ENCODE data around the gene MLLT3.

MLLT3 gene

DNA sequence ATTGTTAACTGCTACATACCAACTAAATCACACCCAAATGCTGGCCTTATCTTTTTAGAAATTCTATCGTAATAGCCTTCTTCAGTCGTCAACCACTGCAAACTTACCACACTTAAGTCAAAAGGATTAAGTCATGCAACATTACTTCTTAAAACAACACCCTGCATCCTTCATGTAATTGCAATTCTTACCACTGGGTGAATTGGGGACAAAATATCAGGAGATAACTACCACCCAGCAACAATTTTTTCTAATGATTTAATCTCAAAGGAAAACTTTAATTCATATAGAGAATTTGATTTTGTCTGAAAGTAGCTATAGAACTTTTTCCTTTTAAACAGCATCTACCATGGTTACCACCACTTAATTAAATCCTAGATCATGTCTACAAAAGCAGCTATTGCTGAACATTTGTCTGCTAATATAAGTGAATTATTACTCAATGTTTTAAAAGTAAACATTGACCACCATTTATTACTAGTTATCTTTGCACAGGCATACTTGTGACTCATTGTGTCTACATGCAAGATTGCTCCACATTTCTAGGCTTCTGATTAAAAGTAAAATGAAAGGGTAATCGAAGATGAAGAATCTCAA is 10.5 kb downstream of the MLLT3 start:
- H3K27ac ChIP-seq, result no peak overlapping the region
- H3K9me3 ChIP-seq (ENCODE audit: severe bottlenecking), result no peaks in the 10 kb centered on the region
- TF ChIP-seq, protein P1, sequence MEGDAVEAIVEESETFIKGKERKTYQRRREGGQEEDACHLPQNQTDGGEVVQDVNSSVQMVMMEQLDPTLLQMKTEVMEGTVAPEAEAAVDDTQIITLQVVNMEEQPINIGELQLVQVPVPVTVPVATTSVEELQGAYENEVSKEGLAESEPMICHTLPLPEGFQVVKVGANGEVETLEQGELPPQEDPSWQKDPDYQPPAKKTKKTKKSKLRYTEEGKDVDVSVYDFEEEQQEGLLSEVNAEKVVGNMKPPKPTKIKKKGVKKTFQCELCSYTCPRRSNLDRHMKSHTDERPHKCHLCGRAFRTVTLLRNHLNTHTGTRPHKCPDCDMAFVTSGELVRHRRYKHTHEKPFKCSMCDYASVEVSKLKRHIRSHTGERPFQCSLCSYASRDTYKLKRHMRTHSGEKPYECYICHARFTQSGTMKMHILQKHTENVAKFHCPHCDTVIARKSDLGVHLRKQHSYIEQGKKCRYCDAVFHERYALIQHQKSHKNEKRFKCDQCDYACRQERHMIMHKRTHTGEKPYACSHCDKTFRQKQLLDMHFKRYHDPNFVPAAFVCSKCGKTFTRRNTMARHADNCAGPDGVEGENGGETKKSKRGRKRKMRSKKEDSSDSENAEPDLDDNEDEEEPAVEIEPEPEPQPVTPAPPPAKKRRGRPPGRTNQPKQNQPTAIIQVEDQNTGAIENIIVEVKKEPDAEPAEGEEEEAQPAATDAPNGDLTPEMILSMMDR (IDR thresholded peaks at IDR 0.05; ENCODE audit: low read depth, low read length), result no peak
- DNase-seq, result no peak
- H3K27me3 ChIP-seq (ENCODE audit: insufficient read depth, low read depth, severe bottlenecking), result peaks cover 2% of the 10 kb centered on the region
- no peaks in the 10 kb centered on the region for H3K36me3 ChIP-seq
- H3K4me3 ChIP-seq (ENCODE audit: low read depth, low read length), result no peak overlapping the region

GRCh38 chr9:20610591-20610990 is 11.7 kb downstream of the MLLT3 start:
- H3K4me3 ChIP-seq (ENCODE audit: low read depth, low read length), result no peak overlapping the region
- no peak overlapping the region for H3K27ac ChIP-seq
- no peaks in the 10 kb centered on the region for H3K9me3 ChIP-seq (ENCODE audit: severe bottlenecking)
- no peak for DNase-seq
- TF ChIP-seq, protein P1 (IDR thresholded peaks at IDR 0.05; ENCODE audit: low read depth, low read length), result no peak
- H3K27me3 ChIP-seq (ENCODE audit: insufficient read depth, low read depth, severe bottlenecking), result no peaks in the 10 kb centered on the region
- H3K36me3 ChIP-seq, result no peaks in the 10 kb centered on the region

DNA sequence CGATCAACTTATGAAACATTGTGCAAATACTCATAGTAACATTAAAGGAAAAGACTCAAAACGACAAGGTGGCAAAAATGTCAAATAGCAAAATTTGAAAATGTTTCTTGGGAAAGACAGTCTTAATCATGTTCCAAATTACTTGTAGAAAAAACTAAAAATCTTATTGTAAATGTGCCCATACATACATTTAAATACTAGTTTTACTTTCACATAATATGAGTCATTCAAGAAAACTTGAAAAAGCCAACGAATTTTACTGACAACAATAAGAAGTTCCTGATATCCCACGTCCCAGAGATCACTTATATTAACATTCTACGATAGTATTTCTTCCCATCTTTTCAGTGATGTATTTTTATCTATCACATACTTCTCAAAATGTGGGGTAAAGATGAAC is 13.7 kb downstream of the MLLT3 start:
- H3K27ac ChIP-seq, result no peak overlapping the region
- H3K27me3 ChIP-seq (ENCODE audit: insufficient read depth, low read depth, severe bottlenecking), result no peaks in the 10 kb centered on the region
- H3K36me3 ChIP-seq, result no peaks in the 10 kb centered on the region
- DNase-seq, result no peak
- TF ChIP-seq, protein P1 (IDR thresholded peaks at IDR 0.05; ENCODE audit: low read depth, low read length), result no peak
- no peaks in the 10 kb centered on the region for H3K9me3 ChIP-seq (ENCODE audit: severe bottlenecking)
- no peak overlapping the region for H3K4me3 ChIP-seq (ENCODE audit: low read depth, low read length)

- TF ChIP-seq, protein P1 (IDR thresholded peaks at IDR 0.05; ENCODE audit: low read depth, low read length), result no peak
- no peaks in the 10 kb centered on the region for H3K36me3 ChIP-seq
- no peaks in the 10 kb centered on the region for H3K27me3 ChIP-seq (ENCODE audit: insufficient read depth, low read depth, severe bottlenecking)
- no peak overlapping the region for H3K4me3 ChIP-seq (ENCODE audit: low read depth, low read length)
- H3K9me3 ChIP-seq (ENCODE audit: severe bottlenecking), result no peaks in the 10 kb centered on the region
- DNase-seq, result no peak
- H3K27ac ChIP-seq, result no peak overlapping the region
Measured at GRCh38 chr9:20606652-20607051, 15.6 kb downstream of the MLLT3 start.

DNA sequence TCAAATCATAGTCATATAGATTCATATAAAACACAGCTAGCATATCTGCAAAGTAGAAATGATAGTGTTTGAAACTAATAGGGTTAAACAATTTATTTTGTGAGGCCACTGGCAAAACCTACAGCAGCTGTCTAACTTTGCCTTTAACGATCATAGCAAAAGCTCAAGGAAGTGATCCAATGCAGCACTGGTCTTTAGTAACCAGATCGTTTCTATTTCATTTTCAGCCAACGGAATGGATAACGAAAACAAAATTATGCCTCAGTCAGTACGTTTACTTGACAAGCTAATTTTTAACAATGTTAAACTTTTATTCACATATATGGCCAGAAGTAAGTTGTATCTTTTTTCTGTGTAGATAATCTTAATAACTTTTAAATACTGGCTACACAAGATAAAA is 17.7 kb downstream of the MLLT3 start:
- no peak overlapping the region for H3K27ac ChIP-seq
- H3K4me3 ChIP-seq (ENCODE audit: low read depth, low read length), result no peak overlapping the region
- DNase-seq, result no peak
- no peaks in the 10 kb centered on the region for H3K36me3 ChIP-seq
- H3K9me3 ChIP-seq (ENCODE audit: severe bottlenecking), result no peaks in the 10 kb centered on the region
- no peaks in the 10 kb centered on the region for H3K27me3 ChIP-seq (ENCODE audit: insufficient read depth, low read depth, severe bottlenecking)
- TF ChIP-seq, protein P1 (IDR thresholded peaks at IDR 0.05; ENCODE audit: low read depth, low read length), result no peak

Data from WERI-Rb-1 (cell line).